Mucosa of descending colon (tissue), 3 donors: Measurements from ENCODE around the gene TPSG1. TPM values are rescaled to one million over a fixed set of nuclear protein-coding genes. Genes with fewer than 3 reads are reported as not detected.
A peak's percentile ranks its signal among the peaks of the same experiment; 100 is the strongest.
"Not testable (repeated sequence)": the region's sequence is repeated elsewhere in the genome, so short reads cannot be mapped to it uniquely, and the experiment has no call there.

ENCODE experiments used
- ATAC-seq: fragments of 200-7000 bp; cut with Tn5 transposase; one replicate; pipeline ENCODE4 v1.9.1; 2020; ENCODE audit warnings: mild to moderate bottlenecking, moderate library complexity
- DNase-seq, 3 donors: peaks; one replicate each; pipeline ENCODE4 v3.0.0-alpha.2; 2020
- H3K36me3 ChIP-seq: fragments of 200-600 bp; one replicate; pipeline ENCODE4 v1.8.0; 2021; ENCODE audit warnings: low read depth, mild to moderate bottlenecking
- H3K4me1 ChIP-seq: fragments of 200-600 bp; one replicate; pipeline ENCODE4 v1.8.0; 2021; ENCODE audit warnings: low read depth, mild to moderate bottlenecking
- H3K4me3 ChIP-seq: fragments of 200-600 bp; one replicate; pipeline ENCODE4 v1.8.0; 2021; ENCODE audit warnings: mild to moderate bottlenecking
- H3K9me3 ChIP-seq: fragments of 200-600 bp; one replicate; pipeline ENCODE4 v1.8.0; 2021; ENCODE audit warnings: mild to moderate bottlenecking
- intact Hi-C, 2 donors: fragments of 100-400 bp; cut with DNase I in 1 of 2; cut with micrococcal nuclease in 1 of 2; formaldehyde crosslinking; loops; one replicate each; pipeline versions ENCODE4 v1.11.0 to v1.11.1; 2022; cut with DNase I, micrococcal nuclease
- total RNA-seq, 3 donors: library from RNA; stranded (reverse); fragmentation: NEBNext Ultra II Directional in 2 of 3; extraction: Animal tissue kit (Norgen Biotek cat#: 25700) in 2 of 3; gene quantifications; one replicate each; pipeline versions ENCODE4 v1.2.1 to v1.2.4, GENCODE V29; 2021 to 2023
- TF ChIP-seq, protein P1 (sequence below): fragments of 200-600 bp; IDR thresholded peaks from one replicate; pipeline ENCODE4 v1.8.0; 2022; ENCODE audit warnings: antibody characterized with exemption, mild to moderate bottlenecking
- donor health status: DM: no; HTN: no; CAD: no; lungs with moderate emphysema.
- donor health status: DM: no; HTN: no; CAD: no.
- donor health status: DM: no; HTN: yes; CAD: no.

The TPSG1 gene
- total RNA-seq, 3 donors from 2014 or later: 23.3 to 61.3 (median 53.7) TPM

DNA sequence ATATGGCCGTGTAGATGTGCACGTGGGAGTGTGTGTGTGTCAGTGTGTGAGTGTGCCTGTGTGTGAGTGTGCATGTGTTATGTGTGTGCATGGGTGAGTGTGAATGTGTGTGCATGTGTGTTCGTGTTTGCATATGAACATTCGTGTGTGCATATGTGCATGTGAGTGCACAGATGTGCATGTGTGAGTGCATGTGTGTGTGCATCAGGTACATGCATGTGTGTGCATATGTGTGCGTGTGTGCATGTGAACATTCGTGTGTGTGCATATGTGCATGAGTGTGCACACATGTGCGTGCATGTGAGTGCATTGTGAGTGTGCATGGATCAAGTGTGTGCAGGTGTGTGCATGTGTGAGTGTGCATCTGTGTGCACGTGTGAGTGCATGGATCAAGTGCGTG is 12.9 kb upstream of the TPSG1 start:
- TF ChIP-seq, protein P1, sequence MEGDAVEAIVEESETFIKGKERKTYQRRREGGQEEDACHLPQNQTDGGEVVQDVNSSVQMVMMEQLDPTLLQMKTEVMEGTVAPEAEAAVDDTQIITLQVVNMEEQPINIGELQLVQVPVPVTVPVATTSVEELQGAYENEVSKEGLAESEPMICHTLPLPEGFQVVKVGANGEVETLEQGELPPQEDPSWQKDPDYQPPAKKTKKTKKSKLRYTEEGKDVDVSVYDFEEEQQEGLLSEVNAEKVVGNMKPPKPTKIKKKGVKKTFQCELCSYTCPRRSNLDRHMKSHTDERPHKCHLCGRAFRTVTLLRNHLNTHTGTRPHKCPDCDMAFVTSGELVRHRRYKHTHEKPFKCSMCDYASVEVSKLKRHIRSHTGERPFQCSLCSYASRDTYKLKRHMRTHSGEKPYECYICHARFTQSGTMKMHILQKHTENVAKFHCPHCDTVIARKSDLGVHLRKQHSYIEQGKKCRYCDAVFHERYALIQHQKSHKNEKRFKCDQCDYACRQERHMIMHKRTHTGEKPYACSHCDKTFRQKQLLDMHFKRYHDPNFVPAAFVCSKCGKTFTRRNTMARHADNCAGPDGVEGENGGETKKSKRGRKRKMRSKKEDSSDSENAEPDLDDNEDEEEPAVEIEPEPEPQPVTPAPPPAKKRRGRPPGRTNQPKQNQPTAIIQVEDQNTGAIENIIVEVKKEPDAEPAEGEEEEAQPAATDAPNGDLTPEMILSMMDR: no peak
- Histone ChIP-seq H3K4me3 (no peak overlapping the region), H3K36me3 (no peaks in the 10 kb centered on the region), H3K4me1 (no peaks in the 10 kb centered on the region), H3K9me3 (no peaks in the 10 kb centered on the region)
- intact Hi-C loops: no loop called here
- ATAC-seq (no peak), DNase-seq (peak in 1 of 3 donors; percentile 8)

DNA sequence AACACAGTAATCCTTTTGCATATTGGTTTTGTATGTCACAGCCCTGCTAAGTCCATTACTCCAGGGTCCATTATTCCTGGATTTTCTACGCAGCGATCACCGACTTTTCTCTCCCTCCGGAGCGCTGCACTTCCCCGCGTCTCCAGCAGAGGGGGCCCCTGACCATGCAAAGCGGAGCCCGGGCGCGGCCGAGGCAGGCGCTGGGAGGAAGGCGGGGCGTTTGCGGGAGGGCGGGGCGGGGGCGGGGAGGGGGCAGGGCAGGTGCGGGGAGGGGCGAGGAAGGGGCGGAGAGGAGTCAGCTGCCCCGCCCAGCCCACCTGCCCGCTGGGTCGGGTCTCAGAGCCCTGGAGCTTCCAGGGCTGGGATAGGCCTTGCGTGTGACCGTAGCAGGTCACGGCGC is 11.6 kb upstream of the TPSG1 start:
- peak; percentile 91 for ATAC-seq
- H3K36me3 ChIP-seq, DNase-seq, H3K4me1 ChIP-seq, intact Hi-C loops, H3K9me3 ChIP-seq, H3K4me3 ChIP-seq: not testable (repeated sequence)

DNA sequence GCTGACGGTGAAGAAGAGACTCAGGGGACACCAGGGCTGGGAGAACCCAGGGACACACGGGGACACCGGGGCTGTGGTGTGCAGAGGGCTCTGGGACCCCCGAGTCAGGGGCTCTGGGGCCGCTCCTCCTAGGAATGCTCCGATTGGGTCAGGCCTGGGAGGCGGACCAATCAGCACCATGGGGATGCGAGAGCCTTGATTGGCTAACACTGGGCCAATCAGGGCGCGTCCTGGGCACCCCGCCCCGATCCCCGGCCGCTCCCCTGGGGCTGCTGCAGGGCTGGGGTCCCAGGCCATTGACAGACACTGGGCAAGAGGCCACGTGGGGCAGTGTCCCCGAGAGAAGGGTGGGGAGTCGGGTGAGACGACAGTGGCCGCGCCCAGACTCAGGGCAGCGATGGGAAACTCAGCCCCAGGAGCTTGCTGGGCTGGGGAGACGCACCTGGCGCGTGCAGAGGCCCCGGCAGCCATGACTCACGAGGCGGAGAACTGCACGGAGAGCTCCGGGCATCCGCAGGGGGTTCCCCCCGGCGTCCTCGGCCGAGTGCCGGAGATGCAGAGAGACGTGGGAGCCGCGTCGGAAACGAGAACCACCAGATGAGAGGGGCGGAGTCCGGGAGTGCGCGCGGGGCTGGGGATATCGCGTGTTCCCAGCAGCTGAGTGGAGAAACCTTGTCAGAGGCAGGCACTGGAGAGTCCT is 7.1 kb upstream of the TPSG1 start:
- ATAC-seq, H3K9me3 ChIP-seq, H3K36me3 ChIP-seq, H3K4me1 ChIP-seq, H3K4me3 ChIP-seq, intact Hi-C loops, DNase-seq: not testable (repeated sequence)

DNA sequence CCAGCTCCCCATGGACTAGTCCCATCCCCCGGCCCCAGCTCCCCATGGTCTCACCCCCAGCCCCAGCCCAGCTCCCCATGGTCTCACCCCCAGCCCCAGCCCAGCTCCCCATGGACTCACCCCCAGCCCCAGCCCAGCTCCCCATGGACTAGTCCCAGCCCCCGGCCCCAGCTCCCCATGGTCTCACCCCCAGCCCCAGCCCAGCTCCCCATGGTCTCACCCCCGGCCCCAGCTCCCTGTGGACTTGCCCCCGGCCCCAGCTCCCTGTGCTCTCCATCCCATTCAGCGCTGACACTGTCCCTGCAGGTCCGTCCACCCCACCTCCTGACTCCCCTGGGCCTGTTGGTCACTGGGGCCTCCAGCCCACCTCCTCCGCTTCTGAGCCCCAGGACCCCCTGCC is 6.2 kb upstream of the TPSG1 start:
- intact Hi-C loops: not testable (repeated sequence)

DNA sequence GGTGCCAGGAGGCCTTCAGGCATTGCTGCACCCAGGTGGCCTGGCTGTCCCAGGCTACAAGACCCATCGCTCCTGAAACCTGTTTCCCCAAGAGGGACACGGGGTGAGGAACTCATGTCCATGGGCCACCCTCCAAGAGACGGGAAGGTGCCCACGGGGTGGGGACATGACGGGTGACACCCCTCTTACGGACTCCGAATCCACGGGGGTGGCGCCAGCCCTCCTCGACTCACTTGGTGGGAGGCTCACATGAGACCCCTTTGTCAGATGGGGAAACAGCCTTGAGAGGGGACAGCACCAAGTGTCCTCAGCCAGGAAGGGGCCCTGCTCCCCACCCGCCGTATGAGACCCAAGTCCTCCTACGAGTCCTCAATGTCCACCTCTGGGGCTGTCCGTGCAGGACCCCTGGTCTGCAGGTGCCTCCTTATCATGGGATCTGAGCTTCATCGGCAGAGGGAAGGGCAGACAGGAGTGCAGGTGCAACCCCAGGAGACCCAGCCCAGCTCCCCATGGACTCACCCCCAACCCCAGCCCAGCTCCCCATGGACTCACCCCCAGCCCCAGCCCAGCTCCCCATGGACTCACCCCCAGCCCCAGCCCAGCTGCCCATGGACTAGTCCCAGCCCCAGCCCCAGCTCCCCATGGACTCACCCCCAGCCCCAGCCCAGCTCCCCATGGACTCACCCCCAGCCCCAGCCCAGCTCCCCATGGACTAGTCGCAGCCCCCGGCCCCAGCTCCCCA is 5.6 kb upstream of the TPSG1 start:
- H3K4me1 ChIP-seq, H3K4me3 ChIP-seq, H3K36me3 ChIP-seq, intact Hi-C loops, H3K9me3 ChIP-seq, ATAC-seq: not testable (repeated sequence)
- DNase-seq: peak in 1 of 3 donors; percentile 29

More for the DNA sequence above, 6.2 kb upstream of the TPSG1 start:
- H3K36me3 ChIP-seq, H3K4me3 ChIP-seq, ATAC-seq, H3K9me3 ChIP-seq, H3K4me1 ChIP-seq: not testable (repeated sequence)
- DNase-seq: peak in 1 of 3 donors; percentile 30

DNA sequence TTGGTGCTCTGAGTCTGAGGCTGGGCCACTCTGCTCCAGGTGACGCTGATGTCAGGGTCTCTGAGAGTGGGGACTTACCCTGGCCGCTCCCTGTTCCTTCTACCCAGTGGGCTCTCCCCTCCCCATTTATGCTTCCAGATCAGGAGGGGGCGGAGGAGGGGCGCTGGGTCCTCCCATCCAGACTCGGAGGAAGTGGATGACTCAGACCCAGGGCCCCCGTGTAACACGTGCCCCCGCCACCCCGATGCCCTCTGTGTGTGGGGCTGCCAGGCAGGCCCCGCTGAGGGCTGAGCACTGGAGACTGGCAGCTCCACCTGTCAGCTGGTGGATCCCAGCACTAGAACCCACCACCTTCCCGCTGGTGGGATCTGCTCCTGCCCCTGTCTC is 5.0 kb upstream of the TPSG1 start, which contains the start of gene TPSB2:
TPSB2 (minus strand) TSS at position 101 of the 387 bp plus-strand sequence. CDS start 233 bp downstream, outside the sequence.
- intact Hi-C loops, H3K4me3 ChIP-seq, H3K4me1 ChIP-seq, H3K9me3 ChIP-seq, DNase-seq, ATAC-seq, H3K36me3 ChIP-seq: not testable (repeated sequence)

DNA sequence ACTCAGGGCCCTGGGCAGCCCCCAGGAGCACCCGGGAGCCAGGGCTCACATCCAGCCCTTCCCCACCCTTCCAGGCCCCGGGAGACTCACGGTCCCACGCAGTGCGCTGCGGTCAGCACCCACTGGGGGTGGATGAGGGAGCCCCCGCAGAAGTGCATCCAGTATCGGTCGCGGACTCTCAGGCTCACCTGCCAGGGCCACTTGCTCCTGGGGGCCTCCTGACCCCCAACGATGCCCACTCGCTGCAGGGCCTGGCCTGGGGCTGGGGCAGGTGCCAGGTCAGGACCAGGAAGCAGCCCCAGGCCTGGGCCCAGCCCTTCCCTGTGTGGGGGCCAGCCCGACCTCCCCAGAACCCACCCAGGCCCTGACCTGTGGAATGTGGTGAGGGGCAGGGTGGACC is 4.4 kb upstream of the TPSG1 start:
- H3K4me1 ChIP-seq, ATAC-seq, H3K9me3 ChIP-seq, intact Hi-C loops, H3K4me3 ChIP-seq, H3K36me3 ChIP-seq: not testable (repeated sequence)
- peak in 1 of 3 donors; percentile 26 for DNase-seq

DNA sequence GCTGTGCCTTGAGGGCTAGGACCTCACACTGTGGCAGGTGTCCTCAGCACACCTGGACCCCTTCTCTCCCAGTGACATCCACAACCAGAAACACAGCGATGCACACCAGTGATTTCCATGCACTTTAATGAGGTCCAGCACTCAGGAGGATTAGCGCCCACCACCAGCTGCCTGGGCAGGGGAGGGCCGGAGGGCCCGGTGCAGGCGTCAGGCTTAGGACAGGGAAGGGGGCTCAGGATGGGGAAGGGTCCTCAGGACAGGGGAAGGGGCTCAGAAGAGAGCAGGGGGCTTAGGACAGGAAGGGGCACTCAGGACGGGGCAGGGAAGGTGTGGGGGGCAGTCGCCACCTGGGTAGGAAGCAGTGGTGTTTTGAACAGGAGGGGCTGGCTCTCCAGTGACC is 3.2 kb upstream of the TPSG1 start:
- H3K4me1 ChIP-seq, H3K9me3 ChIP-seq, H3K4me3 ChIP-seq, intact Hi-C loops, H3K36me3 ChIP-seq, ATAC-seq: not testable (repeated sequence)
- DNase-seq: peak in 1 of 3 donors; percentile 15

DNA sequence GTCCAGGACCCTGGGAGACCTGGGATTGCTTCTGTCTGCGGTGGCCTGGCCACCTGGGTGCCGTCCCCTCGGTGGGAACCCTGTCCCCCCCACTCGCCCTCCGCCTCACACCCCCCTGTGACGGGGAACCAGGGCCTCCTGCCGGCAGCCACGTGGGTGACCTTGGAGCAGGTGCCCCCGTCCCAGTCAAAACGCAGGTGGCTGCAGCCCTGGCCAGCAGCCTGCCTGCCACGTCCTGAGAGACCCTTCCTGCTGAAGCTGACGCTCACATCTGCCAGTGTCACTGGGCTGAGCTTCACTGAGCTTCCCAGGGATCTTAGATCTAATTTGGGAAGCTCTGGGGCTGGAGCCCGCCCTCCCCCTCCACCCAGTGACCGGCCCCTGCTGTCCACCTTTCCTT is 1.6 kb upstream of the TPSG1 start:
- DNase-seq: peak in 1 of 3 donors; percentile 50
- H3K4me3 ChIP-seq, H3K4me1 ChIP-seq, intact Hi-C loops, H3K9me3 ChIP-seq, ATAC-seq, H3K36me3 ChIP-seq: not testable (repeated sequence)

DNA sequence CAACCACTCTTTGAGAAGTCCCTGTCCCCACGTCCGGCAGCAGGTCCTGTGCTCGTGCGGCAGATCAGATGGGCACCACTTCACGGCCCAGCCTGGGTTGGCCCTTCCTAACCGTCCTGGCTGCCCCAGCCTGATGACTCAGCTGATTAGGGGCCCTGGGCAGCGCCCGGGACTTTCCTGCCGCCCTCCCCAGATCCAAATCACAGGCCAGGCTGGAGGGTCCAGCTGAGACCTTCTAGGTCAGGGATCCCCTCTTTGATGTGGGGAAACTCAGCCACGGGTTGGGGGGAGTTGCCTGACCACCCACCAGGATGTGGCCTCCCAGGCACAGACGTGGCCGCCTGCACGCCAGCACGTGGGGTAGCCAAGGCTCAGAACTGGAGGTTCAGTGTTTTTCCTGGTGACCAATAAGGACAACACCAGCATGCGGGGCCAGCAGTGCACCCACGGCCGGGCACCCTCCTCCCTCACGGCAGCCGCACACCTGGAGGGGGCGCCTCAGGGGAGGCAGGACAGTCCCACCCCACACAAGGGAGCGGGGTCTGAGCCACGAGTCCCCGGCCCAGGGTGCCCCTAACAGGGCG is 752 bp upstream of the TPSG1 start:
- not testable (repeated sequence) for H3K9me3 ChIP-seq, H3K4me1 ChIP-seq
- DNase-seq: peak in 2 of 3 donors; percentile 35 to 60

More for the DNA sequence above, 752 bp upstream of the TPSG1 start:
- intact Hi-C loops, H3K36me3 ChIP-seq, H3K4me3 ChIP-seq: not testable (repeated sequence)
- ATAC-seq: peak; percentile 52
